ENCODE data around the gene ACE. TPM values are rescaled to one million over a fixed set of nuclear protein-coding genes. Genes with fewer than 3 reads are reported as not detected.

Gene ACE
- total RNA-seq, 1 donor from 2014 or later = 1.0 TPM

- H3K4me1 Mint-ChIP-seq (ENCODE audit: low read depth, unreplicated experiment) = no peaks in the 10 kb centered on the region
- Histone ChIP-seq H2AFZ (ENCODE audit: low read depth, low read length) (peak overlapping the region; percentile 32), H3K4me3 (ENCODE audit: insufficient read depth, low read depth, low read length) (peak overlapping the region; percentile 25), H3K27ac (ENCODE audit: low read depth, low read length) (no peak overlapping the region), H4K20me1 (ENCODE audit: insufficient read depth, low read length) (peaks cover 3% of the 10 kb centered on the region), H3K79me2 (ENCODE audit: insufficient read depth, low read length) (no peaks in the 10 kb centered on the region), H3K27me3 (ENCODE audit: insufficient read depth, low read length) (peaks cover 6% of the 10 kb centered on the region), H3K4me2 (ENCODE audit: low read length) (peak overlapping the region; percentile 86), H3K4me1 (ENCODE audit: insufficient read depth, low read length) (peaks cover 24% of the 10 kb centered on the region), H3K36me3 (ENCODE audit: insufficient read depth, low read length) (no peaks in the 10 kb centered on the region), H3K9me3 (ENCODE audit: insufficient read depth, low read depth, low read length) (no peaks in the 10 kb centered on the region), H3K9ac (ENCODE audit: low read length) (no peak overlapping the region)
- TF ChIP-seq EZH2 (IDR thresholded peaks at IDR 0.05; ENCODE audit: insufficient read depth, low read length) (no peak), CTCF (IDR thresholded peaks at IDR 0.05; ENCODE audit: insufficient read depth, low read depth, low read length) (no peak)
- peaks cover 2% of the 10 kb centered on the region for H3K9me3 Mint-ChIP-seq (ENCODE audit: unreplicated experiment)
- no peak overlapping the region for H3K27ac Mint-ChIP-seq (ENCODE audit: unreplicated experiment)
- peaks cover 47% of the 10 kb centered on the region for H3K27me3 Mint-ChIP-seq (ENCODE audit: low read depth, unreplicated experiment)
- DNase-seq (ENCODE audit: low read depth) = no peak
- H3K36me3 Mint-ChIP-seq (ENCODE audit: low read depth, unreplicated experiment) = no peaks in the 10 kb centered on the region
- peak overlapping the region; percentile 85 for H3K4me3 Mint-ChIP-seq (ENCODE audit: unreplicated experiment)
- no peak for FAIRE-seq
These were observed 899 bp downstream of the ACE start for GRCh38 chr17:63477480-63478440.

DNA sequence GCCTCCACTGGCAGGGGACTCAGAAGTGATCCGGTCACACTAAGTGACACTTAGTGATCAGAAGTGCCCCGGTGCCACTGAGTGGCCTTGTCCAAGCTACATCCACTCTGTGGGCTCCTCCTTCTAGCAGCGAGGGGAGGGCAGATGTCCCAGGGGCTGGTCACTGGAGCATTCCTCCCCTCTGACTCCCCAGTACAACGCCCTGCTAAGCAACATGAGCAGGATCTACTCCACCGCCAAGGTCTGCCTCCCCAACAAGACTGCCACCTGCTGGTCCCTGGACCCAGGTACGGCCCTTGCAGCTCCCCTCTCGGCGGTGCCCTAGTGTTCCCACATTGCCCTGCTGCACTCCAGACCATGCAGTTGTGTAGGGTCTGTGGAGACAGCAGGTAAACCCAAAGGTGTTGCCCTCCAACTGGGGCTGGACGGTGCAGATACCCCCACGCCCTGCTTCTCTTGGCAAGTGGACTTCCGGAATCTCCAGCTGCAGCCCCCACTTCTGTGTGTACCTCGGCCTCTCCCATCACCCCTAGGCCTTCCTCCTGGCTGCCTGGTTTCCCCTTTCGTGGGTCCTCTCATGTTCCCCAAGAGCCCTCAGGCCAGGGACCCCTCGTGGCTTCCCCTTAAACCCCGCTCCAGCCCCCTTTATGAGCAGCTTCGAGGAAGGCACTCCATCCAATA, 2.1 kb downstream of the ACE start:
- Histone ChIP-seq H3K4me2 (ENCODE audit: low read length) (peak overlapping the region; percentile 50), H3K79me2 (ENCODE audit: insufficient read depth, low read length) (no peaks in the 10 kb centered on the region), H3K4me1 (ENCODE audit: insufficient read depth, low read length) (peaks cover 24% of the 10 kb centered on the region), H3K27ac (ENCODE audit: low read depth, low read length) (no peak overlapping the region), H3K27me3 (ENCODE audit: insufficient read depth, low read length) (peaks cover 6% of the 10 kb centered on the region), H3K4me3 (ENCODE audit: insufficient read depth, low read depth, low read length) (no peak overlapping the region), H3K9ac (ENCODE audit: low read length) (no peak overlapping the region), H3K36me3 (ENCODE audit: insufficient read depth, low read length) (no peaks in the 10 kb centered on the region), H2AFZ (ENCODE audit: low read depth, low read length) (peak overlapping the region; percentile 29), H4K20me1 (ENCODE audit: insufficient read depth, low read length) (peaks cover 3% of the 10 kb centered on the region), H3K9me3 (ENCODE audit: insufficient read depth, low read depth, low read length) (no peaks in the 10 kb centered on the region)
- H3K36me3 Mint-ChIP-seq (ENCODE audit: low read depth, unreplicated experiment) = no peaks in the 10 kb centered on the region
- H3K4me1 Mint-ChIP-seq (ENCODE audit: low read depth, unreplicated experiment) = no peaks in the 10 kb centered on the region
- H3K9me3 Mint-ChIP-seq (ENCODE audit: unreplicated experiment) = peaks cover 2% of the 10 kb centered on the region
- DNase-seq (ENCODE audit: low read depth) (peak; percentile 85), FAIRE-seq (peak; percentile 75)
- no peak for TF ChIP-seq EZH2 (IDR thresholded peaks at IDR 0.05; ENCODE audit: insufficient read depth, low read length)
- TF ChIP-seq CTCF (IDR thresholded peaks at IDR 0.05; ENCODE audit: insufficient read depth, low read depth, low read length) = peak; percentile 84
- peak overlapping the region; percentile 14 for H3K4me3 Mint-ChIP-seq (ENCODE audit: unreplicated experiment)
- no peak overlapping the region for H3K27ac Mint-ChIP-seq (ENCODE audit: unreplicated experiment)
- peaks cover 57% of the 10 kb centered on the region for H3K27me3 Mint-ChIP-seq (ENCODE audit: low read depth, unreplicated experiment)

Data from astrocyte (in vitro differentiated cells and primary cell).